WTC11 (cell line): Measurements from ENCODE around the gene SLC25A30.
"Not testable (repeated sequence)": the region's sequence is repeated elsewhere in the genome, so short reads cannot be mapped to it uniquely, and the experiment has no call there.

Experiments used
- CREB1 ChIP-seq: sonication (generic); formaldehyde crosslinking; IDR thresholded peaks from 2 replicates; pipeline ENCODE4 v1.8.0; 2023; ENCODE audit warnings: mild to moderate bottlenecking, missing genetic modification reagents
- JUN ChIP-seq: sonication (generic); formaldehyde crosslinking; IDR thresholded peaks from 2 replicates; pipeline ENCODE4 v1.8.0; 2023; ENCODE audit warnings: mild to moderate bottlenecking, missing genetic modification reagents
- KAT7 ChIP-seq: sonication (generic); formaldehyde crosslinking; IDR thresholded peaks from 2 replicates; pipeline ENCODE4 v1.8.1; 2023; ENCODE audit warnings: missing genetic modification reagents, mild to moderate bottlenecking, borderline replicate concordance
- MAX ChIP-seq: sonication (generic); formaldehyde crosslinking; IDR thresholded peaks from 2 replicates; pipeline ENCODE4 v1.8.0; 2022; ENCODE audit warnings: mild to moderate bottlenecking, missing genetic modification reagents
- NFYB ChIP-seq: sonication (generic); formaldehyde crosslinking; conservative IDR thresholded peaks from 2 replicates; pipeline ENCODE4 v1.8.0; 2022; ENCODE audit warnings: low read depth, missing genetic modification reagents
- NR2C2 ChIP-seq: sonication (generic); formaldehyde crosslinking; IDR thresholded peaks from 2 replicates; pipeline ENCODE4 v1.8.0; 2022; ENCODE audit warnings: mild to moderate bottlenecking, missing genetic modification reagents
- PREB ChIP-seq: sonication (generic); formaldehyde crosslinking; IDR thresholded peaks from 2 replicates; pipeline ENCODE4 v1.8.1; 2022; ENCODE audit warnings: mild to moderate bottlenecking, missing genetic modification reagents, moderate library complexity, borderline replicate concordance
- SMAD3 ChIP-seq: sonication (generic); formaldehyde crosslinking; IDR thresholded peaks from 2 replicates; pipeline ENCODE4 v1.8.0; 2022; ENCODE audit warnings: missing genetic modification reagents, mild to moderate bottlenecking, borderline replicate concordance
- SP1 ChIP-seq: sonication (generic); formaldehyde crosslinking; conservative IDR thresholded peaks from 2 replicates; pipeline ENCODE4 v1.8.1; 2022; ENCODE audit warnings: missing genetic modification reagents
- TP53 ChIP-seq: sonication (generic); formaldehyde crosslinking; IDR thresholded peaks from 2 replicates; pipeline ENCODE4 v1.8.1; 2023; ENCODE audit warnings: mild to moderate bottlenecking, missing genetic modification reagents
- ZBTB43 ChIP-seq: sonication (generic); formaldehyde crosslinking; IDR thresholded peaks from 2 replicates; pipeline ENCODE4 v1.8.1; 2023; ENCODE audit warnings: mild to moderate bottlenecking, missing genetic modification reagents
- ZNF232 ChIP-seq: sonication (generic); formaldehyde crosslinking; IDR thresholded peaks from 2 replicates; pipeline ENCODE4 v1.8.0; 2022; ENCODE audit warnings: mild to moderate bottlenecking, missing genetic modification reagents
- TF ChIP-seq, protein P1 (sequence below): fragments of 200-600 bp; IDR thresholded peaks from 2 replicates; pipeline ENCODE4 v1.8.0; 2022; ENCODE audit warnings: antibody characterized with exemption

GRCh38 chr13:45390348-45390747 lies 27.8 kb downstream of the SLC25A30 start:
- TF ChIP-seq CREB1 (CRISPR knock-in tag); NFYB (CRISPR knock-in tag); NR2C2; ZBTB43 (CRISPR knock-in tag); ZNF232; PREB (CRISPR knock-in tag); MAX; SP1 (CRISPR knock-in tag); TP53 (CRISPR knock-in tag); KAT7; JUN (CRISPR knock-in tag); SMAD3 (CRISPR knock-in tag): not testable (repeated sequence)
- TF ChIP-seq, protein P1, sequence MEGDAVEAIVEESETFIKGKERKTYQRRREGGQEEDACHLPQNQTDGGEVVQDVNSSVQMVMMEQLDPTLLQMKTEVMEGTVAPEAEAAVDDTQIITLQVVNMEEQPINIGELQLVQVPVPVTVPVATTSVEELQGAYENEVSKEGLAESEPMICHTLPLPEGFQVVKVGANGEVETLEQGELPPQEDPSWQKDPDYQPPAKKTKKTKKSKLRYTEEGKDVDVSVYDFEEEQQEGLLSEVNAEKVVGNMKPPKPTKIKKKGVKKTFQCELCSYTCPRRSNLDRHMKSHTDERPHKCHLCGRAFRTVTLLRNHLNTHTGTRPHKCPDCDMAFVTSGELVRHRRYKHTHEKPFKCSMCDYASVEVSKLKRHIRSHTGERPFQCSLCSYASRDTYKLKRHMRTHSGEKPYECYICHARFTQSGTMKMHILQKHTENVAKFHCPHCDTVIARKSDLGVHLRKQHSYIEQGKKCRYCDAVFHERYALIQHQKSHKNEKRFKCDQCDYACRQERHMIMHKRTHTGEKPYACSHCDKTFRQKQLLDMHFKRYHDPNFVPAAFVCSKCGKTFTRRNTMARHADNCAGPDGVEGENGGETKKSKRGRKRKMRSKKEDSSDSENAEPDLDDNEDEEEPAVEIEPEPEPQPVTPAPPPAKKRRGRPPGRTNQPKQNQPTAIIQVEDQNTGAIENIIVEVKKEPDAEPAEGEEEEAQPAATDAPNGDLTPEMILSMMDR = not testable (repeated sequence)
